GM18505 (cell line): ENCODE measurements around the gene RNF138.
"Not testable (repeated sequence)": the region's sequence is repeated elsewhere in the genome, so short reads cannot be mapped to it uniquely, and the experiment has no call there.

Experiments used
- ATAC-seq: cut with Tn5 transposase; IDR thresholded peaks from one replicate; pipeline ENCODE4 v1.9.1; 2021; ENCODE audit not compliant: unreplicated experiment
- POLR2A ChIP-seq: IDR thresholded peaks from 4 replicates; pipeline ENCODE4 v1.6.1; 2011; ENCODE audit warnings: borderline replicate concordance; ENCODE audit not compliant: insufficient read depth, insufficient read length; ENCODE audit errors: extremely low read depth

The RNF138 gene

DNA sequence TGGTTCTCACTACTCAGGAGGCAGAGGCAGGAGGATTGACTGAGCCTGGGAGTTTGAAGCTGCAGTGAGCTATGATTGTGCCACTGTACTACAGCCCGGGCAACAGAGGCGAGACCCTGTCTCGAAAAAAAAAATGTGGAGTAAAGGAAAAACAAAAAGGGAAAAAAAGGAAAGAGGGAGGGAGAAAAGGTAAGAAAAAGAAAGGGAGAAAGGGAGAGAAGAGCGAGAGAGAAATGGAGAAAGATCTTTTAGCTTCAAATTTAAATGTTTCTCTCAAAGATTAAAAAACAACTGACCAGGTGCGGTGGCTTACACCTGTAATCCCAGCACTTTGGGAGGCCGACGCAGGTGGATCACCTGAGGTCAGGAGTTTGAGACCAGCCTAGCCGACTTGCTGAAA, 7.9 kb upstream of the RNF138 start:
- no peak for TF ChIP-seq POLR2A
- ATAC-seq, result no peak

DNA sequence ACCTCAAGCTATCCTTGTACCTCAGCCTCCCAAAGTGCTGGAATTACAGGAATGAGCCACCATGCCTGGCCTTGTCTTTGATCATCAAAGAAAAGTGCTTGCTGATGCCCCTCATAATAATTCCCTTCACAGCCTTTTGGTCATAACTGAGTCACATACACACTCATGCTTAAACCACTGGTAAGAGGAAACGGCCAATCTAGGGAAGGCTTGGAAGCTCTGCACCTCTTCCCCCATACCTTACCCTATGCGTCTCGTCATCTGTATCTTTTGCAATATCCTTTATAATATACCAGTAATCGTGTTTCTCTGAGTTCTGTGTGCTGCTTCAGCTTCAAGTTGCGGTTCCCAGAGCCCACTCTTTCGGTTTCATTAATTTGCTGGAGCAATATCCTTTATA, 4.8 kb upstream of the RNF138 start:
- TF ChIP-seq POLR2A, result no peak
- ATAC-seq, result no peak

DNA sequence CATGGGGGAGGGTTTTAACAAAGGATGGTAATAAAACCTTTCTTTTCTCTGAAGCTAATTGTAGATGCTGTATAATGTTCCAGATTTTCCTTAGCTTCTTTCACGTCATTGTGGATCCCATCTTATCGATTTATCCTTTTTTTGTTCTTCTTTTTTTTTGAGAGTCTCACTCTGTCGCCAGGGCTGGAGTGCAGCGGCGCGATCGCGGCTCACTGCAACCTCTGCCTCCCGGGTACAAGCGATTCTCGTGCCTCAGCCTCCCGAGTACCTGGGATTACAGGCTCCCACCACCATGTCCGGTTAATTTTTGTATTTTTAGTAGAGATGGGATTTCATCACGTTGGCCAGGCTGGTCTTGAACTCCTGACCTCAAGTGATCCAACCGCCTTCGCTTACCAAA, 843 bp upstream of the RNF138 start:
- ATAC-seq, result not testable (repeated sequence)

DNA sequence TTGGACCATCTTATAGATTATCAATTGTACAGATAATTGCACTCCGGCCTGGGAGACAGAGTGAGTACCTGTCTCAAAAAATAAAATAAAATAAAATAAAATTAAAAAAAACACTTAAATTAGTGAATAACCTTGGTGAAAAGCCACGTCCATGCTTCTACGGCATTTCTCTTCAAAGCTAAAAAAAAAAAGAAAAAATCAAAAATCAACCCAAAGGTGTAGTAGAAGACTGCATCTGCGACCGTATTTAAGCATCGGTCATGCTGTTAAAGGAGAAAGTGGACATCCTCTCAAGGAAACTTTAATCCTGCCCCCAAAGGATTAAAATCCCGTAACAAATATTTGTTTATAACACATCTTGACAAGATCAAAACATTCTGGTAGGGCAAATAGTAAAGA, 350 bp upstream of the RNF138 start:
- no peak for TF ChIP-seq POLR2A
- ATAC-seq, result no peak

DNA sequence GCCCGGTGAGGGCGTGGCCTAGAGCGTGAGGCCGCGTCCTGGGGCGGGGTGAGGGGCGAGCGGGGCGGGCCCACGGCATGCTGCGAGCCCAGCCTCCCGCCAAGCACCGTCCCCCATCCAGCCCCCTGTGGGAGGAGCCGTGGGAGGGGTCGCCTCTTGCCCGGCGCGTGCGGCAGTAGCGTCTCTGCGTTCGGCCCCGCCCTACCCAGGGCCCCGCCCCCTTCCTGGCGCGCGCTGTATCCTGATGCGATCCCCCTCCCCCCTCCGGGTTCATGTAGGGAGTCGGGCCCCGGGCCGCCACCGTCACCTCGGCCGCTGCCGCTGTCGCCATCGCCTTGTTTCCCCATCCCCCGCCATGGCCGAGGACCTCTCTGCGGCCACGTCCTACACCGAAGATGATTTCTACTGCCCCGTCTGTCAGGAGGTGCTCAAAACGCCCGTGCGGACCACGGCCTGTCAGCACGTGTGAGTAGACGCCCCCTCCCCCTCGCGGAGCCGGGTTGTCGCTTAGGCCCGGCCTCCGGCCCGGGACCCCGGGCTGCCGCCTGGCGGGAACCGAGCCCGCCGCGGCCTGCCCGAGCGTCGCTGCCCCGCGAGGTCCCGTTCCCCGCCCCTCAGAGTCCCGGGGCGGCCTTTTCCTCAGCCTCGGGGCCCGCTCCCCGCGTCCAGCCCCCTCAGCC, 888 bp downstream of the RNF138 start:
- ATAC-seq, result peak; percentile 77
- peak; percentile 73 for TF ChIP-seq POLR2A

DNA sequence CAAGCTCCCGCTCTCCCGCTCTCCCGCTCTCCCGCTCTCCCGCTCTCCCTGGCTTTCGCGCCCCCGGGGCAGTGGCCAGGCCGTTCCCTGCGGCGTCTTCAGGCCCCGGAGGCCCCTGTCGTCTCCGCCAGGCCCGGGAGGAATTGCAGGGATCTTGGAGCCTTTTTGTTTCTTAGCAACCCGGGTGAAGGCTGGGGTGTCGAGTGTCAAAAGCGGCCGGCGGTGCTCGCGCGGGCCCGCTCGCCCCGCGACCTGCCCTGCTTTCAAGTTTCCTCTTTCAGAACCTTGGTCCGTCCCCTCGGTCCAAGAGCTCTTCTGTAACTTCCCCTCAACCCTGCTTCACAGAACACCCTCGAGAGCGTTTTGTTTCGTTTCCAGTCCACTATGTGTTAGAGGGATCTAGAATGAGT, 1.4 kb downstream of the RNF138 start:
- TF ChIP-seq POLR2A, result peak; percentile 32
- ATAC-seq, result peak; percentile 24

DNA sequence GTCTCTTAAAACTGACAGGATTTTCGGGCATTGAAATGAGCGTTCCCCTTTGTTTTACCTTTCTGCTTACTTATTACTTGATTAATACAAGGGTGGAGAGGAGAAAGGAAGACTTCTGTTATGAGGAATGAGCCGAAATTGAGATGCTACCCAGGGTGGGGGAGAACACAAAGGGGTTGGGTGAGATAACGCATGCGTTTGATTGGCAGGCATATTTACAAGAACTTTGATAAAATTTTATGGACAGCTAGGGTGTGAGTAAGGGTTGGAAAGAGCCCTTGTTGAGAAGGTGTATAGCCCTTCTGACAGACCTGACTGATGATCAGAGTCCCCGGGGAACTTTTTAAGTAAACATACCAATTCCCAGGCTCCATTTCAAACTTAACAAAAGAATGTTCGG, 1.8 kb downstream of the RNF138 start:
- no peak for ATAC-seq
- no peak for TF ChIP-seq POLR2A

DNA sequence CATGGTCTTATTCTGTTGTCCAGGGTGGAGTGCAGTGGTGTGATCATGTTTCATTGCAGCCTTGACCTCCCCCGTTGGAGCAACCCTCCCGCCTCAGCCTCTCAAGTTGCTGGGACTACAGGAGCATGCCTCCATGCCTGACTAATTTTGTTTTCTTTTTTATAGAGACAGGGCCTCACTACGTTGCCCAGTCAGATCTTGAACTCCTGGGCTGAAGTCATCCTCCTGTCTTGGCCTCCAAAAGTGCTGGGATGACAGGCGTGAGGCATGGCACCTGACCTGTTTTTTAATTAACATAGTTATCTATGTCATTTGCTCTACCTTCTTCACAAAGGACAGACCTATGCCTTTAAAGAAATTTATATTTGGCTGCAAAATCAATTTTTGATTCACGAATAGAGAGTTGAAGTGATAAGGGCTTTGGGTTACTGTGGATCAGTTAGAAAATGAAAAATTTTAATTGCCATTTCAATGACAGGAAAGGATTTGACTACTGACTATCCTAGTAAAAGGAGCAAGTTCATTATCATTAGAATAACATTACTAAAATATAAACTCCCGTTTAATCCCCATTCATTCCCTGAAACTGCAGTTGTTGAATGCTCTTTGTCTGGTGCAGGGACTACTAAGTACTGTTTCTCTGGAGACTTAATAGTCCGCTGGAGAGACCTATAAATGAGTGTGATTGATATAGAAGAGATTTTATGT, 3.7 kb downstream of the RNF138 start:
- no peak for TF ChIP-seq POLR2A
- ATAC-seq, result no peak

DNA sequence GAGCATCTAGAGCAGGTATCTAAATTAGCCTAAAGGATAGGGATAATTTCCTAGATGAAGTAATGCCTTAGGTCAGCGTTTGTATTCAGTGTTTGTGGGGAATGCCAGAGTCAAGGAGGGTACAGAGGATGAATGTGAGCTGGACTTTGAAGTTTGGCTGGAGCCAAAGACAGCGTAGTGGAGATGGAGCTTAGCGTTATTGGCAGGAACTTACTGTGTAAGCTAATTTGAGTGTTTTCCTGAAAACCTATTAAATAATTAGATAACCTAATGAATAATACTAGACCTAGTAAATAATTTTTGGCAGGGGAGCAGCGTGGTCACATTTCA, 4.2 kb downstream of the RNF138 start:
- ATAC-seq, result no peak
- TF ChIP-seq POLR2A, result no peak

DNA sequence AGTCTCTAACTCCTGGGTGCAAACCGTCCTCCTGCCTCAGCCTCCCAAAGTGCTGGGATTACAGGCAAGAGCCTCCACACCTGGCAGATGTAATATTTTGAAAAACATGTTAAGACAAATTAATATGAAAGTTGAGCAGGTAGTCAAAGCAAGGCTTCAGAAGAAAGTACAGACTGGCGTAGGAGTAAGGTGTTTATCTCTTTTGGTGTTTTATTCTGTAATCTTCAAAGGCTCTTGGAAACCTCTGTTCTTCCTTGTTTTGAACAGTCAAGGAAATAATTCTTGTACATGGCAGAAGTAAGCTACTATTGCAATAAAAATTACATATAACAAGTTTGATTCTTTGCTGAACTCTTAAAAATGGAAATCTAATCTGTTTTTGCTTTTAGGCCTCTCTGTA, 5.3 kb downstream of the RNF138 start:
- TF ChIP-seq POLR2A, result no peak
- no peak for ATAC-seq

DNA sequence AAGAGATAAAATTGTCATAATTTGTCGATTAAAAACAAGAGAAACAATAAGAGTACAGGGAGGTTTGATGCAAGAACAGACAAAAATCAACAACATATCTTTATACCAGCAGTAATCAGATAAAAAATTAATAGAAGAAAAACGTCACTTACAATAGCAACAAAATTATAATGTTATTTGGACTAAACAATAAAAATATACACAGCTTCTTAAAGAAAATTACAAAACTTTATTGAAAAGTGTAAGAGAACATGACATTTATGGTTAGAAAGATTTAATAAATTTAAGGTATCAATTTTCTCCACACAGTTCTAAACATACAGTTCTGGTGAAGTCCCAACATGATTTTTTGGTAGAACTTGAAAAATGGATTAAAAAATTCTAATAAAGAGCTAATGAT, 12.8 kb downstream of the RNF138 start:
- TF ChIP-seq POLR2A, result no peak
- no peak for ATAC-seq

DNA sequence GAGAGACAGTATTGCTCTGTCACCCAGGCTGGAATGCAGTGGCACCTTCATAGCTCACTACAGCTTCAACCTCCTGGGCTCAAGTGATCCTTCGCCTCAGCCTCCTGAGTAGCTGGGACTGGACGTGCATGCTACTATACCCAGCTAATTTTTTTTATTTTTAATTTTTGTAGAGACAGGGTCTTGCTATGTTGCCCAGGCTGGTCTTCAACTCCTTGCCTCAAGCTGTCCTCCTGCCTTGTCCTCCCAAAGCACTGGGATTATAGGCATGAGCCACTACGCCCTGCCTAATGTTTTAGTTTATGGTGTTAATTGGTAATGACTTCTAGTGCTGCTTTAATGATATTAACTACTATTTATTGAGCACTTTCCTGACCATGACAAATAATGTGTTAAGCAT, 18.3 kb downstream of the RNF138 start:
- no peak for ATAC-seq
- TF ChIP-seq POLR2A, result no peak

DNA sequence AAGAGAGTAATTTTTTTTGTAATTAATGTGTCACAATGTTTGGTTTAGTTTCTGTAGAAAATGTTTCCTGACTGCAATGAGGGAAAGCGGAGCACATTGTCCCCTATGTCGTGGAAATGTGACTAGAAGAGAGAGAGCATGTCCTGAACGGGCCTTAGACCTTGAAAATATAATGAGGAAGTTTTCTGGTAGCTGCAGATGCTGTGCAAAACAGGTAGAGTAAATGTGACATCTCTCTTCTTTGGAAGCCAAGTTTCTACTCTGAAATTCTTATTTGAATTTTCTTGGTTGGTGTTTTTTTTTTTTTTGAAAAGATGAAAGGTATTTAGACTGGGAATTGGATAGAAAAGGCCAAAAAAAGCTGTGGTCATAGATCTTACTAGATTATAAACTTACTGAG, 20.0 kb downstream of the RNF138 start:
- no peak for ATAC-seq
- no peak for TF ChIP-seq POLR2A

DNA sequence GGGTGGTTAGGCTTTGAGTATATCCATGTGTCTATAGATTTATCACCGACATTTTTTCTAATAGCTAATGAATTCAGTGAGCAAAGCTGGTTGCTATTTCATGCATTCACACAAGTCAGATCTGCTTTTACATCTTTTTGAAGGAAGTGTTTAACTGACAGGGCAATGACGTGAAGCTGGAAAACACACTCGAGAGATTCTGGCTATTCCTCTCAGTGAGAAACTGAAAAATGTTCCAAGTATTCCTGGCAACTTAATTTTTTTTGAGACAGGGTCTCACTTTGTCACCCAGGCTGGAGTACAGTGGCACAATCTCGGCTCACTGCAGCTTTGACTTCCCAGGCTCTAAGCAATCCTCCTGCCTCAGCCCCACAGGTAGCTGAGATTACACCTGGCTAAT, 21.2 kb downstream of the RNF138 start:
- ATAC-seq, result no peak
- TF ChIP-seq POLR2A, result no peak
